SU-DHL-6 (cell line): Measurements from ENCODE around the gene CHIC2.

Source experiments
- EZH2phosphoT487 ChIP-seq: fragments of 200-600 bp; sonication (generic), shearing (Covaris generic); conservative IDR thresholded peaks from 2 replicates; pipeline ENCODE4 v1.6.1; 2018; ENCODE audit warnings: mild to moderate bottlenecking, antibody characterized with exemption, low read length, moderate library complexity, mixed read lengths
- TF ChIP-seq, protein P1 (sequence below): fragments of 200-600 bp; sonication (generic); IDR thresholded peaks from one replicate; pipeline ENCODE4 v1.5.1; 2017; ENCODE audit warnings: antibody characterized with exemption, mild to moderate bottlenecking, low read length, moderate library complexity; ENCODE audit not compliant: insufficient read depth, poor library complexity, severe bottlenecking

DNA sequence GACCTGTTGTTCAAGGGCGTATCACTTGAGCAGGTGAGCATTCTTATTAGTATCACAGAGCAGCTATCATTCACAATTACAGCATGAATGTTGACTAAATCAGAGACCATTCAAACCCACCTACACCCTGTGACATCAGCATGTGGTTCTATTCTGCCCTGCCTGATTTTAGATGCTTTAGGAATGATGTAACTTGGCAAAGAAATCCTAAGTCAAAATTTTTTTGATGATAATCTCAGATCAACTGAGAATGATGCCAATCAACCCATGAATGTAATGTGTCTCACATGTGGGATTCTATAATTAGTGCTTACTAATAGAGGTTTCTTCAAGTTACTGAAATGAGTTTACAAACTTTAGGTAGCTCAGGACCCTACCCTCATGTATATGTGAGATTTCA is 13.4 kb upstream of the CHIC2 start:
- TF ChIP-seq, protein P1, sequence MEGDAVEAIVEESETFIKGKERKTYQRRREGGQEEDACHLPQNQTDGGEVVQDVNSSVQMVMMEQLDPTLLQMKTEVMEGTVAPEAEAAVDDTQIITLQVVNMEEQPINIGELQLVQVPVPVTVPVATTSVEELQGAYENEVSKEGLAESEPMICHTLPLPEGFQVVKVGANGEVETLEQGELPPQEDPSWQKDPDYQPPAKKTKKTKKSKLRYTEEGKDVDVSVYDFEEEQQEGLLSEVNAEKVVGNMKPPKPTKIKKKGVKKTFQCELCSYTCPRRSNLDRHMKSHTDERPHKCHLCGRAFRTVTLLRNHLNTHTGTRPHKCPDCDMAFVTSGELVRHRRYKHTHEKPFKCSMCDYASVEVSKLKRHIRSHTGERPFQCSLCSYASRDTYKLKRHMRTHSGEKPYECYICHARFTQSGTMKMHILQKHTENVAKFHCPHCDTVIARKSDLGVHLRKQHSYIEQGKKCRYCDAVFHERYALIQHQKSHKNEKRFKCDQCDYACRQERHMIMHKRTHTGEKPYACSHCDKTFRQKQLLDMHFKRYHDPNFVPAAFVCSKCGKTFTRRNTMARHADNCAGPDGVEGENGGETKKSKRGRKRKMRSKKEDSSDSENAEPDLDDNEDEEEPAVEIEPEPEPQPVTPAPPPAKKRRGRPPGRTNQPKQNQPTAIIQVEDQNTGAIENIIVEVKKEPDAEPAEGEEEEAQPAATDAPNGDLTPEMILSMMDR, result no peak
- no peak for TF ChIP-seq EZH2phosphoT487
